ENCODE data around the gene HDAC9.

DNA sequence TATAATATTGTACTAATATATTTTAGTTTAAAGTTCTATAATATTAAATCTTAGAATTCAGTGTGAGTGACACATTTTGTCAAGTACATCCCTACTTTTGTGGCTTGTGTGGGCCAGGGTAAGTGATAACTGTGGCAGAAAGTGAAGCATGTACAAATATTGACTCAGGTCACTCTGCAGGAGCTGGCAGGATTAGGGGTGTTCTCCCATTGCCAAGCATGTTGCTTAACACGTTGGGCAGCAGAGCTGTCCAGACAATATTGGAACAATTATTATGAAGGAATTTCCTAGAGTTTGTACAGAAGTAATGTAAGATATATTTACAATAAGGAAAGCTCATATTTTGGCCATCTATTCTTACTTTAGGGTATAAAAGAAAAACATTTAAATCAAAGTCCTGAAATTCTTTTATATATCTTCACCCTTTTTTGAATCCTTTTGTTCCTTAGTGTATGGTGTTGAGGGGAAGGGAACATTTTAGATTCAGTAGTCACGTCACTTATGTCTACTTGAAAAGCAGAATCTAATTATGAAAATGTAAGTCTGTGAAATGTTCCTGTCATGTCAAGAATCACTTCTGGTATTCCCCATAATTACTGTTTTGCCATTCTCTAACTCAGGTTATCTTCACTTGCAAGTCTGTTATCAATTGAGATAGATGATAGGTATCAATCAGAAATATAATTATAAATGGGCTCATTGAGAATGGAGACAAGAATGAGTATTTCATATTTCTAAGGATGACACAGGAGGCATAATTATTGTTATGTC is 4.0 kb downstream of the HDAC9 start:
- TF ChIP-seq, protein P1, sequence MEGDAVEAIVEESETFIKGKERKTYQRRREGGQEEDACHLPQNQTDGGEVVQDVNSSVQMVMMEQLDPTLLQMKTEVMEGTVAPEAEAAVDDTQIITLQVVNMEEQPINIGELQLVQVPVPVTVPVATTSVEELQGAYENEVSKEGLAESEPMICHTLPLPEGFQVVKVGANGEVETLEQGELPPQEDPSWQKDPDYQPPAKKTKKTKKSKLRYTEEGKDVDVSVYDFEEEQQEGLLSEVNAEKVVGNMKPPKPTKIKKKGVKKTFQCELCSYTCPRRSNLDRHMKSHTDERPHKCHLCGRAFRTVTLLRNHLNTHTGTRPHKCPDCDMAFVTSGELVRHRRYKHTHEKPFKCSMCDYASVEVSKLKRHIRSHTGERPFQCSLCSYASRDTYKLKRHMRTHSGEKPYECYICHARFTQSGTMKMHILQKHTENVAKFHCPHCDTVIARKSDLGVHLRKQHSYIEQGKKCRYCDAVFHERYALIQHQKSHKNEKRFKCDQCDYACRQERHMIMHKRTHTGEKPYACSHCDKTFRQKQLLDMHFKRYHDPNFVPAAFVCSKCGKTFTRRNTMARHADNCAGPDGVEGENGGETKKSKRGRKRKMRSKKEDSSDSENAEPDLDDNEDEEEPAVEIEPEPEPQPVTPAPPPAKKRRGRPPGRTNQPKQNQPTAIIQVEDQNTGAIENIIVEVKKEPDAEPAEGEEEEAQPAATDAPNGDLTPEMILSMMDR (IDR thresholded peaks at IDR 0.05) = no peak
- TF ChIP-seq POLR2A (IDR thresholded peaks at IDR 0.05) = no peak
